GM12801 (cell line): Measurements from ENCODE around the gene DCUN1D2.

ENCODE experiments used
- CTCF ChIP-seq: IDR thresholded peaks from one replicate; pipeline ENCODE4 v1.5.1; 2011; ENCODE audit warnings: control low read depth; ENCODE audit not compliant: insufficient read length; ENCODE audit errors: extremely low read depth

The DCUN1D2 gene

GRCh38 chr13:113483504-113484293 is 6.8 kb downstream of the DCUN1D2 start:
- no peak for TF ChIP-seq CTCF

- TF ChIP-seq CTCF: no peak
Measured at GRCh38 chr13:113483081-113483480, 7.4 kb downstream of the DCUN1D2 start.

- no peak for TF ChIP-seq CTCF
Measured at GRCh38 chr13:113479179-113479578, 11.3 kb downstream of the DCUN1D2 start.

GRCh38 chr13:113477724-113478123 is 12.8 kb downstream of the DCUN1D2 start:
- no peak for TF ChIP-seq CTCF

GRCh38 chr13:113476811-113477210 is 13.7 kb downstream of the DCUN1D2 start:
- TF ChIP-seq CTCF: no peak

- TF ChIP-seq CTCF: no peak
Measured at GRCh38 chr13:113475911-113476310, 14.6 kb downstream of the DCUN1D2 start.

- no peak for TF ChIP-seq CTCF
Measured at GRCh38 chr13:113475280-113475679, 15.2 kb downstream of the DCUN1D2 start.
